ENCODE data around the gene EPHA4.

- TF ChIP-seq EZH2phosphoT487 (IDR thresholded peaks at IDR 0.05; ENCODE audit: borderline replicate concordance, low read depth, low read length) (no peak), CTCF (conservative IDR thresholded peaks at IDR 0.05; ENCODE audit: low read length) (no peak)
These were observed 91.9 kb downstream of the EPHA4 start for GRCh38 chr2:221480163-221480562.
